ENCODE data around the gene S100Z.
"Not testable (repeated sequence)": the region's sequence is repeated elsewhere in the genome, so short reads cannot be mapped to it uniquely, and the experiment has no call there.

Gene S100Z

GRCh38 chr5:76822105-76822731, 27.6 kb upstream of the S100Z start:
- in situ Hi-C loops (cut with HindIII; ENCODE audit: low sequenced_read_pairs), result not testable (repeated sequence)

DNA sequence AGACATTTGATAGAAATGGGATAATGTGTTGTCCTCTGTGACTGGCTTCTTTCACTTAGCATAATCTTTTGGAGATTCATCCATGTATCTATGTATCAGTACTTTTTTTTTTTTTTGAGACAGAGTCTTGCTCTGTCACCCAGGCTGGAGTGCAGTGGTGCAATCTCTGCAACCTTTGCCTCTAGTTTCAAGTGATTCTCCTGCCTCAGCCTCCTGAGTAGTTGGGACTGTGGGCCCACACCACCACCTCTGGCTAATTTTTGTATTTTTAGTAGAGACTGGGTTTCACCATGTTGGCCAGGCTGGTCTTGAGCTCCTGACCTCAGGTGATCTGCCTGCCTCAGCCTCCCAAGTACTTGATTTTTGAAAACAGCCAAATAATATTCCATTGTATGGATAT, 23.4 kb upstream of the S100Z start:
- in situ Hi-C loops (cut with HindIII; ENCODE audit: low sequenced_read_pairs), result not testable (repeated sequence)

DNA sequence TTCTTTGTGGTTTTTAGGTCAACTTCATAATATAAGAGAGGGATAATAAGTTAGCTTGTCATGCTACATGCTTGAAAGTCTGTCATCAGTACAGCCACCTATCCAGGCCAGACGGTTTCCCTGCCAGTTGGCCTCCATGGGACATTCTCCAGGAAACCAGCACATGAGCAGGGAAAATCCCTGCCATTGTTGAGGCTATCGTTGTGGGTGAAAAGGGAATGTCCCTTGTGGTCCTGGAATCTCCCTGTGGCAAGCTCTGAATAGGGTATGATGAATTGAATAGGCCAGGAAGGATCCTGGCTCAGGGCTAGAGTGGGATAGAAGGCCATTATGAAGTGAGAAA, 18.7 kb upstream of the S100Z start:
- in situ Hi-C loops (cut with HindIII; ENCODE audit: low sequenced_read_pairs), result no loop called here

DNA sequence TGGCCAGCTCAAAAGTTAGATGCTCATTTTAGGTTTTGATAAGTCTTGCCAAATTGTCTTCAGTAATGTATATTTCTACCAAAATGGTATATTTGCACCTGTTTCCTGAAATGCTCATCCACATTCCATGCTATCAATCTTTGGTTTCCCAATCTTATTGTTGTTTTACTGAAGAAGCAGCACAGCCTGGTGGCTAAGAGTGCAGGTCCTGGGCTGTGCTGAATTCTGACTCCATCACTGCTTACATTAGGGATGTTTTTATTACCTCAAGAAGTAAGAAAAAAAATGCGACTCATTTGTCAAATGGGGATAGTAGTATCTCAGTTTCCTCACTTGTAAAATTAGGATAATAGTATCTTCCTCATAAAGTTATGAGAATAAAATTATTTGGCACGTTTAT, 13.6 kb upstream of the S100Z start:
- in situ Hi-C loops (cut with HindIII; ENCODE audit: low sequenced_read_pairs), result no loop called here

- in situ Hi-C loops (cut with HindIII; ENCODE audit: low sequenced_read_pairs), result no loop called here
These were observed 13.2 kb upstream of the S100Z start for GRCh38 chr5:76836585-76836984.

DNA sequence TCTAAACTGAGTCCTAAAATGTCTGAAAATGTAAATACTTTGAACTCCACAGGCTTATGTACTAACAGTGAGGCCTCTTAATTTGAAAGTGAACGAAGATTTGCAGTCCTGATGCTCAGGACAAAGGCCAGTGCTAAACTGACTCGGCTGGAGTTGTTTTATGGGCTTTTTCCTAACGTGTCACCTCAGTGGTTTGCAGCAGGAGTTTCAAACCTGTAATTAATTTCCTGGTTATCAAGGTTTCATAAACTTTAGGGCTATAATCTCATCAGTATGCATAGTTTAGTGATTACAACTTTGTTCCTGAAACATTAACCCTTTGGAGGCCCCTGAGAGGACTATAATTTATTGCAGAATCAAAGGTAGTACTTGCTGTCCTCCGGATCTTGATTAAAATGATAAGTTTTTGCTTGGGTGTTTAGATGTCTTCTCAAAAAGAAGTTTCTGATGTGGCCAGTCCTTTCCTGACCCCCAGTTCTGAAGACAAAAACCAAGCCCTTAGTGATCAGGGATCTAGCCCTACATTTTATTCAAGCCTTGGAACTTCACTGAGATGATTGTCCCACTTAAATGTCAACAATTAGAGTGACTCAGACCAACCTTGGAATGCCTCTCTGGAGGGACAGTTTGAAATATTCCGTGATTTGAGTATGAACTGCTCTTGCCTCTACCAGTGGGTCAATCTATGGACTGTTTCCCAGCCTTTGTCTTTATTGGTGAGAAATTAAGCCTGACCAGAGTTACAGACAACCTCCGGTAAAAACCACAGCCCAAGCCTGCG, 11.1 kb upstream of the S100Z start:
- in situ Hi-C loops (cut with HindIII; ENCODE audit: low sequenced_read_pairs), result no loop called here

- in situ Hi-C loops (cut with HindIII; ENCODE audit: low sequenced_read_pairs), result no loop called here
These were observed 8.5 kb upstream of the S100Z start for GRCh38 chr5:76841361-76841760.

DNA sequence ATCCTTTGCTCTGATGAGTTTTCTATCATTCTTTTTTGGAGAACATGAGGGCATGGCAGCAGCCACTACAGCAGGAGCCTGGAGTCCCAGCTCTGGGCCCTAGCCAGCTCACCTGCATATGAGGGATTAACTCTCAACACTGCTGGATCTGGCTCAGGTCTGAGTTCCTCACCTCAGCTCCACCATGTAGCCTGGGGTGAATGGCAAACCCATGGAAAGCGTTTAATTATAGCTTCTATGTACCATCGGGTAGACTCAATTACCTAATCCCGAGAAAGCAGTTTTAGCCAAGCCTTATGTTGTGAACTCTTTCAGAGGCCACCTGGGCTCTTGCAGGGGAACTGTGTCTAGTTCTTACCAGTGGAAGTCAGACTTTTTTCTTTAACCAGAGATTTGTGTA, 3.9 kb upstream of the S100Z start:
- in situ Hi-C loops (cut with HindIII; ENCODE audit: low sequenced_read_pairs), result no loop called here

DNA sequence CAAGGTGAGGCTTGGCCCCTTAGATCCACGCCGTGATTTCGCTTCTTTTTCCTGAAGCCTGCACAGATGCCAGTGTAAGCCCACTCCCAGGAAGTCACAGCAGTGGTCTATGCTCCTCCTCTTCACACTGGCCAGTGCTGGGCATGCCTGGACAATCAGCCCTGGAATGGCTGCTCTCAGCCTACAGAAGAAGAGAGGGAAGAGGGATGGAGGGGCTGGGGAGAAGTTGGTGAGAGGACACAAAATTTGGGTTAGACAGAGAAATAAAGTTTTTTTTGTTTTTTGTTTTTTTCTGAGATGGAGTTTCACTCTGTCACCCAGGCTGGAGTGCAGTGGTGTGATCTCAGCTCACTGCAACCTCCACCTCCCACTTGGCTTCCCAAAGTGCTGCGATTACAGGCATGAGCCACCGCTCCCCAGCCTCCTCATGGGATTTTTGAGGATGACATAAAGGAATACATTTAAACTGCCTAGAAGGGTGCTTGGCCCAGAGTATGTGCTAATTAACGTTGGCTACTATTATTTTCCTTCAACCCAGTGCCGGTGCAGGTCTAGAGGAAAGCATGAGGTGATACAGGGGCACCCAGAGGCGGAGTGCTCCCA, 830 bp downstream of the S100Z start:
- in situ Hi-C loops (cut with HindIII; ENCODE audit: low sequenced_read_pairs), result no loop called here

- in situ Hi-C loops (cut with HindIII; ENCODE audit: low sequenced_read_pairs), result no loop called here
These were observed 2.0 kb downstream of the S100Z start for GRCh38 chr5:76851728-76852369.

- in situ Hi-C loops (cut with HindIII; ENCODE audit: low sequenced_read_pairs), result no loop called here
These were observed 3.0 kb downstream of the S100Z start for GRCh38 chr5:76852772-76853171.

DNA sequence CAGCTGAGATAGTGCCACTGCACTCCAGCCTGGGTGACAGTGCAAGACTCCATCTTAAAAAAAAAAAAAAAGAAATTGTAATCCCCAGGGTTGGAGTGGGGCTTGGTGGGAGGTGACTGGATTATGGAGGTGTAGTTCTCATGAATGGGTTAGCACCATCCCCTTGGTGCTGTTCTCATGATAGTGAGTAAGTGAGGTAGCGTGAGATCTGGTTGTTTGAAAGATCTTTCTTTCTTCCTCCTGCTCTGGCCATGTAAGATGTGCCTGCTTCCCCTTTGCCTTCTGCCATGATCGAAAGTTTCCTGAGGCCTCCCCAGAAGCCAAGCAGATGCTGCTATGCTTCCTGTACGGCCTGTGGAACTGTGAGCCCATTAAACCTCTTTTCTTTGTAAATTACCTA, 3.9 kb downstream of the S100Z start:
- in situ Hi-C loops (cut with HindIII; ENCODE audit: low sequenced_read_pairs), result not testable (repeated sequence)

- in situ Hi-C loops (cut with HindIII; ENCODE audit: low sequenced_read_pairs), result no loop called here
These were observed 4.8 kb downstream of the S100Z start for GRCh38 chr5:76854644-76855043.

DNA sequence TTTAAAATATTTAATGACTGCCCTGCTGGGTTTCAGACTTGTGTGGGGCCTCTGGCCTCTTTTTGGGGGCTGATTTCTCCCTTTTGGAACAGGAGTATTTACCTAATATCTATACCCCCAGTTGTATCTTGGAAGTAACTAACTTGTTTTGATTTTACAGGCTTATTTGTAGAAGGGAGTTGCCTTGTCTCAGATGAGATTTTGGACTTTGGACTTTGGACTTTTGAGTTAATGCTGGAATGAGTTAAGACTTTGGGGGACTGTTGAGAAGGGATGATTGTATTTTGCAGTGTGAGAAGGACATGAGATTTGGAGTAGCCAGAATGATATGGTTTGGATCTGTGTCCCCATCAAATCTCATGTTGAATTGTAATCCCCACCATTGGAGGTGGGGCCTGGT, 5.7 kb downstream of the S100Z start:
- in situ Hi-C loops (cut with HindIII; ENCODE audit: low sequenced_read_pairs), result not testable (repeated sequence)

DNA sequence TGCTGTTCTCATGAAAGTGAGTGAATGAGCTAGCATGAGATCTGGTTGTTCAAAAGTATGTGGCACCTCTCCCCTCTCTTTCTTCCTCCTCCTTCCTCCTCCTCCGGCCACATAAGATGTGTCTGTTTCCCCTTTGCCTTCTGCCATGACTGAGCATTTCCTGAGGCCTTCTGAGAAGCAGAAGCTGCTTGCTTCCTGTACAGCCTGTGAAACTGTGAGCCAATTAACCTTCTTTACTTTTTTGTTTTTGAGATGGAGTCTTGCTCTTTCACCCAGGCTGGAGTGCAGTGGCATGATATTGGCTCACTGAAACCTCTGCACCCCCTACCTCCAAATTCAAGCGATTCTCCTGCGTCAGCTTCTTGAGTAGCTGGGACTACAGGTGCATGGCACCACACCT, 6.1 kb downstream of the S100Z start:
- in situ Hi-C loops (cut with HindIII; ENCODE audit: low sequenced_read_pairs), result no loop called here

DNA sequence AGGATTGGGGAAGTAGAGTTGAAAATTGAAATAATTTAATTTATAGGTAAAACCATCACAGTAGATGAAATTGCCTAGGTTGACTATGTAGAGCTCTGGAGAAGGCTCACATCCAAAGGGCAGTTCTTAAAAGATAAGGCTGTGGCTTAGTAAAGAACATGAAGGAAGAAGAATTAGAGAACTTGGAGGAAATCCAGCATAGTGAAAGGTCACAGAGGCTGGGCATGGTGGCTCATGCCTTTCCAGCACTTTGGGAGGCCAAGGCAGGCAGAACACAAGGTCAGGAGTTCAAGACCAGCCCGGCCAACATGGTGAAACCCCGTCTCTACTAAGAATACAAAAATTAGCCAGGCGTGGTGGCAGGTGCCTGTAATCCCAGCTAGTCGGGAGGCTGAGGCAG, 7.0 kb downstream of the S100Z start:
- in situ Hi-C loops (cut with HindIII; ENCODE audit: low sequenced_read_pairs), result not testable (repeated sequence)

DNA sequence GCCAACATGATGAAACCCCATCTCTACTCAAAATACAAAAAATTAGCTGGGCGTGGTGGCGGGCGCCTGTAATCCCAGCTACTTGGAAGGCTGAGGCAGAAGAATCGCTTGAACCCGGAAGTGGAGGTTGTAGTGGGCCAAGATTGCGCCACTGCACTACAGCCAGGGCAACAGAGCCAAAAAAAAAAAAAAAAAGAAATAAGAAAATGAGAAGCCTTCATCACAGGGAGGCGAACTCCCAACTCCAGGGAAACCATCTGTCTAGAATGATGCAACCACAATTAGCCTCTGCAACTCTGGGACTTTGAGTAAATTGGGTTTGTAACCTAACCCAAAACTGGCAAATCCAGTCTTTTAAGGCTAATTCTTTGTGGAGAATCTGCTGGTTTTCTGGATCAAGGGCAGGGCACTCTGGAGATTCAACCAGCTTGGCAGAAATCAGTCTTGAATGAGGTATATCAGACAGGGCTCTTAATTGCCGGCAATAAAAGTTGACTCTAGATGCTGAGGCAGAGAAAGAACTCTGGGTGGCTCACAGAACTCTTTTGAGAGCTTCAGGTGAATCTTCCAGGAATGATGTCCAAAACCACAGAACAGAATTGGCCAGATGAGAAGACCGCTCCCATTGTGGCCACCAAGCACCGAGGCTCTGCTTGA, 9.9 kb downstream of the S100Z start:
- in situ Hi-C loops (cut with HindIII; ENCODE audit: low sequenced_read_pairs), result no loop called here

GRCh38 chr5:76861612-76862011, 11.8 kb downstream of the S100Z start:
- in situ Hi-C loops (cut with HindIII; ENCODE audit: low sequenced_read_pairs), result no loop called here

DNA sequence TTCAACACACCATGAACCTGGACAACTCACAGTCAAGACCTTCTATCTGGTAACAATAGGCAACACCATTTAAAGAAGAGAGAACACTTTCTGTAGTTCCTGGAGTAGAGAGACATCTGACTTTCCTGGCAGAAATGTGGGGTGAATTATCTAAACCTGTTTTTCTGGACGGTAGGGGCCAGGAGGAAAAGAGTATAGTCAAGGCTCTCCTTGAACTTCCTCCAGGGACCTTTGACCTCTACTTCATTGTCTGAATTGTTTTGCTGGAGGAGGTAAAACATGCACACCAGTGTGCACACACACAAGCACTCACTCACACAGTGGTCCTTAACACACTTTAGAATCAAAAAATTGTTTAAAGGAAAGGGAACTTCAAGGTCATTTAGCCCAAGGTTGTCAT, 13.2 kb downstream of the S100Z start:
- in situ Hi-C loops (cut with HindIII; ENCODE audit: low sequenced_read_pairs), result no loop called here

- in situ Hi-C loops (cut with HindIII; ENCODE audit: low sequenced_read_pairs), result no loop called here
These were observed 16.7 kb downstream of the S100Z start for GRCh38 chr5:76866503-76866902.

DNA sequence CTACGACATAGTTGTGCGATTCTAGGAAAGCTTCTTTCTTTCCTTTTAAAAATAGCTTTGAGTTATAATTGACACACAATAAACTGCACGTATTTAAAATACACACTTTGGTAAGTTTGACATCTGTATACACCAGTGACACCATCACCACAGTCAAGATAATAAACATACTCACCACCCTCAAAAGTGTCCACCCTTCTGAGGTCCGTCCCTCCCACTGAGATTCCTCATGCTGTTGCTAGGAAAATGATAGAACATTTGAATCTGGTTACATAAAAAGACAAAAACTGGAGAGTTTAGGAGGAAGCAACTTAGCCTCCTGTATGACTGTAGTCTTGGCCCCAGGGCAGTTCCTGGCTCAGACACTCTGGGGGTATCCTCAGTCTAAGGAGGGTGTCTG, 17.2 kb downstream of the S100Z start:
- in situ Hi-C loops (cut with HindIII; ENCODE audit: low sequenced_read_pairs), result no loop called here
